AG04450 (cell line): ENCODE measurements around the gene ANKRD13C. TPM values are rescaled to one million over a fixed set of nuclear protein-coding genes. Genes with fewer than 3 reads are reported as not detected.

Source experiments
- CTCF ChIA-PET: fragments of 300-600, 350-600 bp; formaldehyde crosslinking; extraction: SDS; loops from one replicate; lab custom pipeline; 2022; ENCODE audit warnings: antibody characterized with exemption, inconsistent platforms; lab: Charles Lee
- POLR2A ChIA-PET: fragments of 350-600 bp; formaldehyde crosslinking; extraction: SDS; loops from one replicate; lab custom pipeline; 2021; ENCODE audit warnings: antibody characterized with exemption, inconsistent platforms; lab: Yijun Ruan, JAX
- DNase-seq: peaks from one replicate; pipeline ENCODE4 v3.0.0-alpha.2; 2011; ENCODE audit warnings: low read depth, low spot score
- H3K27ac ChIP-seq: one replicate; pipeline ENCODE4 v1.5.1; 2012; ENCODE audit warnings: low read depth, low read length, control low read depth
- H3K27me3 ChIP-seq: one replicate; pipeline ENCODE4 v1.6.0; 2012; ENCODE audit warnings: low read length; ENCODE audit not compliant: control insufficient read depth, insufficient read depth
- H3K4me3 ChIP-seq: 2 replicates; pipeline ENCODE4 v1.5.1; 2011; ENCODE audit warnings: mild to moderate bottlenecking, low read depth, low read length, control low read depth
- H3K9me3 ChIP-seq: 2 replicates; pipeline ENCODE4 v1.5.1; 2012; ENCODE audit warnings: low read length; ENCODE audit not compliant: control insufficient read depth, insufficient read depth
- polyA plus RNA-seq: library from polyadenylated mRNA; depleted of rRNA; stranded (reverse); fragments of >200 nt; gene quantifications from 2 replicates; pipeline ENCODE4 v1.2.3, GENCODE V29; 2011
- TF ChIP-seq, protein P1 (sequence below): IDR thresholded peaks from 2 replicates; pipeline ENCODE4 v1.5.1; 2011; ENCODE audit warnings: low read depth, low read length, control low read depth, inconsistent platforms

ANKRD13C gene
- polyA plus RNA-seq, 1 experiment = 18.1 TPM

DNA sequence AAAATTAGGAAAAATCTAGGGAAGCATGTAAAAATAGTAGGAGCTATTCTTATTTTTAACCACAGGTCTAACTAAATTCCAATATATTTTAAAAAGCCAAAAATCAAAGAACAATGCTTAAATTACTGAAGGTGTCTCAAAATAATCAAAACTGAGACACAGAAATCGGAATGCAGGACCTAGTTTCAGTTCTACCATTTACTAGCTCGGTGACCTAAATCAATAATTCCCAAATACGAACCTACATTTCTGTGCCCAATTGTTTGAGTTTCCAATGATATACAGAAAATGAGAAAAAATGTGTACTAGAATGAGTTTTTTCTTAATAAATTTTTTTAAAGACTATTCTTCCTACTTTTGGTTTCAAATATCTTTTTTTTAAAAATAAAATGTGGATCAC is 37.4 kb downstream of the ANKRD13C start:
- H3K9me3 ChIP-seq = no peaks in the 10 kb centered on the region
- no peak overlapping the region for H3K4me3 ChIP-seq
- H3K27ac ChIP-seq = no peak overlapping the region
- POLR2A ChIA-PET = no interaction called here
- DNase-seq = no peak
- CTCF ChIA-PET = no interaction called here
- H3K27me3 ChIP-seq = no peaks in the 10 kb centered on the region
- TF ChIP-seq, protein P1, sequence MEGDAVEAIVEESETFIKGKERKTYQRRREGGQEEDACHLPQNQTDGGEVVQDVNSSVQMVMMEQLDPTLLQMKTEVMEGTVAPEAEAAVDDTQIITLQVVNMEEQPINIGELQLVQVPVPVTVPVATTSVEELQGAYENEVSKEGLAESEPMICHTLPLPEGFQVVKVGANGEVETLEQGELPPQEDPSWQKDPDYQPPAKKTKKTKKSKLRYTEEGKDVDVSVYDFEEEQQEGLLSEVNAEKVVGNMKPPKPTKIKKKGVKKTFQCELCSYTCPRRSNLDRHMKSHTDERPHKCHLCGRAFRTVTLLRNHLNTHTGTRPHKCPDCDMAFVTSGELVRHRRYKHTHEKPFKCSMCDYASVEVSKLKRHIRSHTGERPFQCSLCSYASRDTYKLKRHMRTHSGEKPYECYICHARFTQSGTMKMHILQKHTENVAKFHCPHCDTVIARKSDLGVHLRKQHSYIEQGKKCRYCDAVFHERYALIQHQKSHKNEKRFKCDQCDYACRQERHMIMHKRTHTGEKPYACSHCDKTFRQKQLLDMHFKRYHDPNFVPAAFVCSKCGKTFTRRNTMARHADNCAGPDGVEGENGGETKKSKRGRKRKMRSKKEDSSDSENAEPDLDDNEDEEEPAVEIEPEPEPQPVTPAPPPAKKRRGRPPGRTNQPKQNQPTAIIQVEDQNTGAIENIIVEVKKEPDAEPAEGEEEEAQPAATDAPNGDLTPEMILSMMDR = no peak

- Histone ChIP-seq H3K4me3 (no peak overlapping the region), H3K27ac (no peak overlapping the region), H3K9me3 (no peaks in the 10 kb centered on the region), H3K27me3 (no peaks in the 10 kb centered on the region)
- TF ChIP-seq, protein P1 = no peak
- POLR2A ChIA-PET = interaction anchor here (0.6 kb wide), 1 partner anchor 39 kb away, joined by 3 read pairs; the partner anchor contains the start of gene ANKRD13C
- no peak for DNase-seq
- CTCF ChIA-PET = no interaction called here
Measured at GRCh38 chr1:70315782-70316181, 38.7 kb downstream of the ANKRD13C start.

- POLR2A ChIA-PET = no interaction called here
- no peak for DNase-seq
- Histone ChIP-seq H3K27me3 (no peaks in the 10 kb centered on the region), H3K9me3 (no peaks in the 10 kb centered on the region), H3K27ac (no peak overlapping the region), H3K4me3 (no peak overlapping the region)
- TF ChIP-seq, protein P1 = no peak
- CTCF ChIA-PET = interaction anchor here (0.8 kb wide), 1 partner anchor 14 kb away, joined by 3 read pairs; no protein-coding TSS in a partner anchor
Measured at GRCh38 chr1:70314706-70315304, 39.7 kb downstream of the ANKRD13C start.

DNA sequence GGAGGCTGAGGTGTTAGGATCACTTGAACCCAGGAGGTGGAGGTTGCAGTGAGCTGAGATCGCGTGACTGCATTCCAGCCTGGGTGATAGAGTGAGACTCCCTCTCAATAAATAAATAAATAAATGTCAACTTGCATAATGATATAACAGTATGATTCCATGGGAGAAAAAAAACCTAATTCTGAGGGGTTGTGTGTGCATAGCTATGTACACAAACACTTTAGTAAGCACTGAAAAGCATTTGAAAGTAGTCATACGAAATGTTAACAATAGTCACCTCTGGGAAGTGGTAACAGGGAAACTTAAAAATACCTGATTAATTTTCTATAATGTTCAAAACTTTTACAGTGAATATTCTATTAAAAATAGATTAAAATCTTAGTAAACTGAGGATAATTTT is 43.2 kb downstream of the ANKRD13C start:
- ChIA-PET POLR2A (interaction anchor here (0.8 kb wide), 1 partner anchor 13 kb away, joined by 3 read pairs; no protein-coding TSS in a partner anchor), CTCF (interaction anchor here (1.2 kb wide), 1 partner anchor 10 kb away, joined by 3 read pairs; no protein-coding TSS in a partner anchor)
- no peaks in the 10 kb centered on the region for H3K9me3 ChIP-seq
- H3K27ac ChIP-seq = no peak overlapping the region
- no peak overlapping the region for H3K4me3 ChIP-seq
- TF ChIP-seq, protein P1 = no peak
- H3K27me3 ChIP-seq = no peaks in the 10 kb centered on the region
- DNase-seq = no peak

DNA sequence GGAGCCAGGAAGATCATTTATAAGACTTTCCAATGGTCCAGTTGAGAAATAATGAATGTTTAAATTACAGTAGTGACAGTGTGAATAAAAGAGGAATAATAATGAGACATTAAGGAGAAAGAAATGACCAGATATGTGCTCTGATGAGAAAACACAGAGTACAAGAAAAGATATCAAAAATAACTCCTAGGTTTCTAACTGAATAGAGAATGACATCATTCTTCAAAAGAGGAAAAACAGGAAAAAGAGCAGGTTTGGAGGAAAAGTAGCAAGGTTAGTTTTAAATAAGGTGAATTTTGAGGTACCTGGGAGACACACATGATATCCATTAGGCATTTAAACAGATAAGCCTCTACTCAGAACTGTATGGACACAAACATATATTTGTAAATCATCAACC is 55.0 kb downstream of the ANKRD13C start:
- POLR2A ChIA-PET = no interaction called here
- no peak for DNase-seq

More for the DNA sequence above, 55.0 kb downstream of the ANKRD13C start:
- no peaks in the 10 kb centered on the region for H3K27me3 ChIP-seq
- H3K4me3 ChIP-seq = no peak overlapping the region
- H3K27ac ChIP-seq = no peak overlapping the region
- TF ChIP-seq, protein P1 = no peak
- CTCF ChIA-PET = no interaction called here
- H3K9me3 ChIP-seq = no peaks in the 10 kb centered on the region
